Limb (tissue), 2 donors: ENCODE results near the gene SLC12A1.

Experiments used
- DNase-seq, 2 donors: peaks; one replicate each; pipeline ENCODE4 v3.0.0-alpha.2; 2016; ENCODE audit errors: extremely low spot score in 2 of 2

SLC12A1 gene

GRCh38 chr15:48352474-48353072, 146.5 kb downstream of the SLC12A1 start:
- peak; percentile 51 to 72 for DNase-seq
